Left lung (tissue), 10 donors: Measurements from ENCODE around the gene LCE2A. TPM values are rescaled to one million over a fixed set of nuclear protein-coding genes. Genes with fewer than 3 reads are reported as not detected.

Source experiments
- ATAC-seq: fragments of 200-7000 bp; cut with Tn5 transposase; one replicate; pipeline ENCODE4 v1.9.1; 2020; ENCODE audit warnings: moderate library complexity
- DNase-seq, 4 donors: peaks; one replicate each; pipeline ENCODE4 v3.0.0-alpha.2; 2013 to 2020
- H3K27ac ChIP-seq, 2 donors: fragments of 200-600 bp; sonication (generic) in 1 of 2; one replicate each; pipeline versions ENCODE4 v1.5.0 to v1.8.0; 2020 to 2021
- H3K27me3 ChIP-seq, 2 donors: fragments of 200-600 bp; sonication (generic) in 1 of 2; one replicate each; pipeline versions ENCODE4 v1.5.0 to v1.8.0; 2020 to 2021
- H3K36me3 ChIP-seq, 2 donors: fragments of 200-600 bp; sonication (generic) in 1 of 2; one replicate each; pipeline versions ENCODE4 v1.5.0 to v1.8.0; 2020 to 2021
- H3K4me1 ChIP-seq, 2 donors: fragments of 200-600 bp; one replicate each; pipeline ENCODE4 v1.8.0; 2021
- H3K4me3 ChIP-seq, 2 donors: fragments of 200-600 bp; sonication (generic) in 1 of 2; one replicate each; pipeline versions ENCODE4 v1.5.0 to v1.8.0; 2020 to 2021; ENCODE audit warnings: mild to moderate bottlenecking in 1 of 2
- H3K9me3 ChIP-seq, 2 donors: fragments of 200-600 bp; sonication (generic) in 1 of 2; one replicate each; pipeline versions ENCODE4 v1.5.0 to v1.8.0; 2020 to 2021
- CTCF ChIP-seq, 2 donors: fragments of 200-600 bp; sonication (generic) in 1 of 2; IDR thresholded peaks; one replicate each; pipeline versions ENCODE4 v1.5.0 to v1.8.0; 2021; ENCODE audit warnings: antibody characterized with exemption in 2 of 2
- intact Hi-C, 2 donors: fragments of 100-400 bp; cut with DNase I; formaldehyde crosslinking; loops; one replicate each; pipeline versions ENCODE4 v1.11.2 to v1.14.2; 2022
- polyA plus RNA-seq, 6 donors: library from polyadenylated mRNA; unstranded; fragments of 120-200 nt; gene quantifications; one replicate each; pipeline ENCODE4 v1.2.1, GENCODE V29; 2013; ENCODE audit not compliant: insufficient read length in 6 of 6
- total RNA-seq, 2 donors: library from RNA; stranded (reverse); fragmentation: NEBNext Ultra II Directional; extraction: Animal tissue kit (Norgen Biotek cat#: 25700); gene quantifications; one replicate each; pipeline ENCODE4 v1.2.1, GENCODE V29; 2021
- donor health status: DM: no; HTN: yes; CAD: no.
- donor health status: DM: no; HTN: no; CAD: no.

Gene LCE2A
- total and polyA plus RNA-seq, 8 donors, result not detected

- intact Hi-C loops, result no loop called here
- Histone ChIP-seq H3K9me3 (no peaks in the 10 kb centered on the region), H3K27ac (no peak overlapping the region), H3K27me3 (no peaks in the 10 kb centered on the region), H3K36me3 (no peaks in the 10 kb centered on the region), H3K4me1 (no peaks in the 10 kb centered on the region), H3K4me3 (no peak overlapping the region)
- no peak for TF ChIP-seq CTCF (IDR thresholded peaks at IDR 0.05)
- DNase-seq (no peak), ATAC-seq (no peak)
Observed at GRCh38 chr1:152725261-152725660, 27.1 kb downstream of the LCE2A start.

- TF ChIP-seq CTCF (IDR thresholded peaks at IDR 0.05), result no peak
- no peak for DNase-seq
- Histone ChIP-seq H3K4me1 (no peaks in the 10 kb centered on the region), H3K27ac (no peak overlapping the region), H3K9me3 (no peaks in the 10 kb centered on the region), H3K27me3 (no peaks in the 10 kb centered on the region), H3K36me3 (no peaks in the 10 kb centered on the region), H3K4me3 (no peak overlapping the region)
- ATAC-seq, result no peak
- intact Hi-C loops, result no loop called here
Observed at GRCh38 chr1:152728986-152729385, 30.8 kb downstream of the LCE2A start.

GRCh38 chr1:152735648-152736047 is 37.5 kb downstream of the LCE2A start:
- H3K9me3 ChIP-seq, result no peaks in the 10 kb centered on the region
- peaks cover 0 to 6% of the 10 kb centered on the region in 2 donors for H3K27me3 ChIP-seq
- H3K36me3 ChIP-seq, result no peaks in the 10 kb centered on the region
- H3K4me3 ChIP-seq, result no peak overlapping the region
- no peak for DNase-seq
- no peaks in the 10 kb centered on the region for H3K4me1 ChIP-seq
- no peak for TF ChIP-seq CTCF (IDR thresholded peaks at IDR 0.05)
- intact Hi-C loops, result no loop called here
- H3K27ac ChIP-seq, result no peak overlapping the region
- no peak for ATAC-seq

GRCh38 chr1:152737997-152738396 is 39.9 kb downstream of the LCE2A start:
- intact Hi-C loops, result no loop called here
- DNase-seq (no peak), ATAC-seq (no peak)
- no peaks in the 10 kb centered on the region for H3K36me3 ChIP-seq
- no peak for TF ChIP-seq CTCF (IDR thresholded peaks at IDR 0.05)
- peaks cover 0 to 6% of the 10 kb centered on the region in 2 donors for H3K27me3 ChIP-seq
- no peaks in the 10 kb centered on the region for H3K9me3 ChIP-seq
- no peaks in the 10 kb centered on the region for H3K4me1 ChIP-seq
- no peak overlapping the region for H3K4me3 ChIP-seq
- no peak overlapping the region for H3K27ac ChIP-seq

- H3K9me3 ChIP-seq, result no peaks in the 10 kb centered on the region
- H3K4me3 ChIP-seq, result no peak overlapping the region
- no peak for TF ChIP-seq CTCF (IDR thresholded peaks at IDR 0.05)
- H3K4me1 ChIP-seq, result no peaks in the 10 kb centered on the region
- intact Hi-C loops, result no loop called here
- H3K27me3 ChIP-seq, result peaks cover 0 to 6% of the 10 kb centered on the region in 2 donors
- no peak overlapping the region for H3K27ac ChIP-seq
- no peak for DNase-seq
- H3K36me3 ChIP-seq, result no peaks in the 10 kb centered on the region
- no peak for ATAC-seq
Observed at GRCh38 chr1:152739841-152740240, 41.7 kb downstream of the LCE2A start.
